ENCODE data around the gene PKD2.

DNA sequence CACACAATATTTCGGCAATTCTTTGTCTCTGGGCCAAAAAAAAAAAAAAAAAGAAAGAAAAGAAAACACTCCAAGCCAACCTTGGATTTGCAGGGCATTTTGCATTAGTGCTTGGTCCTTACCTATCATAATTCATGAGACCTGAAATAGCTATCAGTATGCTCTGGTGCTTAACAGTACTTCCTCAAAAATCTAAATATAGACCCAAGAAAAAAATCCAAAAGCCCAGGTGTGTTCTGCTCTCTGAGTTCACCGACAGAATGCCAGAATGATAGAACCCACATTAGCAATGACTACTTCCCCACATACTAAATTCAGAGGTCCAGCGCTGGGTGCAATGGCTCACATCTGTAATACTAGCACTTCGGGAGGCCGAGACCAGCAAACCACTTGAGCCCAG lies 108.2 kb downstream of the PKD2 start:
- TF ChIP-seq, protein P1, sequence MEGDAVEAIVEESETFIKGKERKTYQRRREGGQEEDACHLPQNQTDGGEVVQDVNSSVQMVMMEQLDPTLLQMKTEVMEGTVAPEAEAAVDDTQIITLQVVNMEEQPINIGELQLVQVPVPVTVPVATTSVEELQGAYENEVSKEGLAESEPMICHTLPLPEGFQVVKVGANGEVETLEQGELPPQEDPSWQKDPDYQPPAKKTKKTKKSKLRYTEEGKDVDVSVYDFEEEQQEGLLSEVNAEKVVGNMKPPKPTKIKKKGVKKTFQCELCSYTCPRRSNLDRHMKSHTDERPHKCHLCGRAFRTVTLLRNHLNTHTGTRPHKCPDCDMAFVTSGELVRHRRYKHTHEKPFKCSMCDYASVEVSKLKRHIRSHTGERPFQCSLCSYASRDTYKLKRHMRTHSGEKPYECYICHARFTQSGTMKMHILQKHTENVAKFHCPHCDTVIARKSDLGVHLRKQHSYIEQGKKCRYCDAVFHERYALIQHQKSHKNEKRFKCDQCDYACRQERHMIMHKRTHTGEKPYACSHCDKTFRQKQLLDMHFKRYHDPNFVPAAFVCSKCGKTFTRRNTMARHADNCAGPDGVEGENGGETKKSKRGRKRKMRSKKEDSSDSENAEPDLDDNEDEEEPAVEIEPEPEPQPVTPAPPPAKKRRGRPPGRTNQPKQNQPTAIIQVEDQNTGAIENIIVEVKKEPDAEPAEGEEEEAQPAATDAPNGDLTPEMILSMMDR (conservative IDR thresholded peaks at IDR 0.05; ENCODE audit: low read depth, low read length) = no peak
- TF ChIP-seq EZH2 (IDR thresholded peaks at IDR 0.05; ENCODE audit: low read length, unreplicated experiment) (no peak), EZH2phosphoT487 (IDR thresholded peaks at IDR 0.05; ENCODE audit: borderline replicate concordance, low read length) (no peak)
